GM19463 (cell line): ENCODE measurements around the gene APBA1.
A peak's percentile ranks its signal among the peaks of the same experiment; 100 is the strongest.

ENCODE experiments used
- ATAC-seq: cut with Tn5 transposase; IDR thresholded peaks from one replicate; pipeline ENCODE4 v1.9.1; 2021; ENCODE audit warnings: mild to moderate bottlenecking, moderate library complexity; ENCODE audit not compliant: unreplicated experiment

APBA1 gene

DNA sequence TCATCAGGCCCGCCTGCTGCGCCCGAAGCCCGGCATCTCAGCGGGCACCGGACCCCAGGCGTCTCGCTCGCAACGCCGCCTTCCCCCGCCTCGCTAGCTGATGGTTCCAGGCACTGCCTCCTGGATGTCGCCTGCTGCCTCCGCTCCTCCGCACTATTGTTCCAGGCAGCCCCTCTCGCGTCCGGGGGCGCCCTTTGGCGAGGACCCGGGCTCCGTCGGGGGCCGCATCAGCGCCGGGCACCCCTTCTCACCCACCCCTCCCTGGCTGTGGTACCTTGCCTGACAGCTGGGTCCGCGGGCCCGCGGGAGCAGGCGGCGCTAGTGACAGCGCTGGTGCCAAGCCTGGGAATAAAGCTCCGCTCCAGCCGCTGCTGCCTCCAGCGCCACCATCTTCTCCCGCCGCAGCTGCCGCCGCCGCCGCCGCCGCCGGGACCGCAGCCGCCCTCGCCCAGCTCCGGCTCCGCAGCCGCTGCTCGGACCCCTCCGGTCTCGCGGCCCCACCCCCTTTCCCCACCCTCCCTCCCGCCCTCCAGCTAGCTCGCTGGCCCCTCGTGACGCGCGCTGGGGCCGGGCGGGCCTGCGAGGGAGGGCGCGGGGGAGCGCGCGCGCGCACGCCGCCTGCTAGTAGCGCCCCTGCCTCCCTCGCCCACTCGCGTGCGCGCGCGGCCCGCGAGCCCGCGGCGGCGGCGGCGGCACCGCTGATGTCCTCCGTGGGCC is at the start of gene APBA1:
APBA1 (minus strand) TSS at position 493 of the 717 bp plus-strand sequence.
- peak; percentile 42 for ATAC-seq

GRCh38 chr9:69719983-69720382 is 47.8 kb upstream of the APBA1 start:
- no peak for ATAC-seq

DNA sequence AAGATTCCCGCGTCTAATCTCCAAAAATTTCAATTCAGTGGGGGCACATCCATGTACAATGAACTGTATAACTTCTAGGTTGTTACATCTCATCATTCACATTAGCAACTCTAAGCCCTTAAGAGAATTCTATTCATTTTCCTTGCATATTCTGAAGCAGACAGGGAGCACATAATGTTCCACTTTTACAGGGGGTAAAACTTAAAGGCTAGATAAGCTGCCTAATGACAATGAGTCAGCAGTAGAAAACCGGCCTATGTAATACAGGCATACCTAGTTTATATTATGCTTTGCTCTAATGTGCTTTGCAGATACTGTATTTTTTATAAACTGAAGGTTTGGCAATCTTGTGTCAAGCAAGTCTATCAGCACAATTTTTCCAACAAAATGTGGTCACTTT is 47.2 kb upstream of the APBA1 start:
- no peak for ATAC-seq

DNA sequence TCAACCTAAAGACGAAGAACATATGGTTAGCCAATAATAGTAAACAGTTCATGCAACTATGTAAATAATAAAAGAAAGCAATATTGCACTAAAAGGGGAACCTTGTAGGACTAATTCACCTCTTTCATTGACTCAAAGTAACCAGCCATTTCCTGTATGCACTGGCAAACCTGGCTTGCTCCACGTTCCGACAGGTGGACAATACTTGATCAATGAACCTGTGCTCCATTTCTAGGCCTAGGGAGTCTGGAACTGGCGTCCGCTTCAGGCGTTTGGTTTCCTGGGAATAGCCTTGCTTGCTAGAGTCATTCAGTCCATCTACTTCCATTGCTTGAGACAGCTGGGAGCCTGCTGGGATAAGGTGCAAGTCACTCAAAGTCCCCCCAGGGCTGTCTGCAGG is 46.0 kb upstream of the APBA1 start:
- no peak for ATAC-seq

DNA sequence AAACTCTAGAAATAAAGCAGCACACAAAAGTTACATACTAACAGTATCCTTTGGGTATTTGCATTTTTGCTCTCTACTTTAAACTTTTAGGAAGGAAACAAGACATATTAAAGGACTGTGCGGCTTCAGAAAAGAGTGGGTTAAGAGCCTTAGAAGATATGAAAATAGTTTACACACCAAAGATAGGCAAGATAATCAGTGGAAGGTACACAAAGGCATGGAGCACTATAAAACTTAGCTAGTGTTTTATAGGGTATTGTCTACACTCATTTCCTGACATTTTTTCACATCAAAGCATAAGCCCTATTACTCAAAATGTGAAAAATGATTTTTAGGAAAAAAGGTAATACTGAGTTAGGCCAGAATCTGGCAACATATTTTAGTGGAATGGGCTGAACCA is 43.7 kb upstream of the APBA1 start:
- ATAC-seq = no peak

GRCh38 chr9:69715096-69715495 is 42.9 kb upstream of the APBA1 start:
- ATAC-seq = no peak

- ATAC-seq = no peak
These were observed 25.3 kb upstream of the APBA1 start for GRCh38 chr9:69697475-69697874.

- no peak for ATAC-seq
These were observed 24.6 kb upstream of the APBA1 start for GRCh38 chr9:69696802-69697201.

GRCh38 chr9:69689991-69690538 is 17.9 kb upstream of the APBA1 start:
- no peak for ATAC-seq

GRCh38 chr9:69683927-69684326 is 11.8 kb upstream of the APBA1 start:
- no peak for ATAC-seq

- ATAC-seq = no peak
These were observed 6.8 kb upstream of the APBA1 start for GRCh38 chr9:69678843-69679538.

DNA sequence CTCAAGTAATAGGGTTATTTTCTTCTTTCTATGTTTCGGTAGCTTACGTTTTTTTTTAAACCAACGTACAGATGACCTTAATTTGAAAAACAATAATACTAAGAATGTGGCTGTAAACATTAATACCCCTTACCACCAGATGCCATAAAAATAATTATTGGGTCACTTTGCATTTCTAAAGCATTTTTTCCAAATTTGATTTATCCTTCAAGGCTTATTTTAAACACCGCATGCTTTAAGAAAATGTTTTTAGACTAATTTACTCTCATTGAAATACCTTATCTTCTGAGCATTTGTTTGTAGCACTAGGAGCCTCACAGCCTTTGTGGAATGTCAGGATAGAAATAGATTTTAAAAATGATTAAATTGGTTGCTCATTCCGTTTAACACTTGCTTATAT is 5.8 kb upstream of the APBA1 start:
- no peak for ATAC-seq

DNA sequence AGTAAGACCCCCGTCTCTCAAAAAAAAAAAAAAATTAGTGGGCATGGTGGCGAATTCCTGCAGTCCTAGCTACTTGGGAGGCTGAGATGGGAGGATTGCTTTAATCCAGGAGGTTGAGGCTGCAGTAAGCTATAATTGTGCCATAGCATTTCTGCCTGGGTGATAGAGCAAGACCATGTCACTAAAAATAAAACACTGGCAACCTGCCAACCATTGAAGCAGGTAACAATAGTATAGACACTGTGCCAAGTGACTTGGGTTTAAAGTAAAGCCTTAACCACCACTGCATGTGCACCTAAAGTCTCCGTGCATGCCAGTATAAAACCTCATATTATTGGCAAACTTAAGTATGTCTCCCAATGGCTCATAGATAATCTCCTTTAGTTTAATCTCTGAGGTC is 3.4 kb upstream of the APBA1 start:
- ATAC-seq = no peak

DNA sequence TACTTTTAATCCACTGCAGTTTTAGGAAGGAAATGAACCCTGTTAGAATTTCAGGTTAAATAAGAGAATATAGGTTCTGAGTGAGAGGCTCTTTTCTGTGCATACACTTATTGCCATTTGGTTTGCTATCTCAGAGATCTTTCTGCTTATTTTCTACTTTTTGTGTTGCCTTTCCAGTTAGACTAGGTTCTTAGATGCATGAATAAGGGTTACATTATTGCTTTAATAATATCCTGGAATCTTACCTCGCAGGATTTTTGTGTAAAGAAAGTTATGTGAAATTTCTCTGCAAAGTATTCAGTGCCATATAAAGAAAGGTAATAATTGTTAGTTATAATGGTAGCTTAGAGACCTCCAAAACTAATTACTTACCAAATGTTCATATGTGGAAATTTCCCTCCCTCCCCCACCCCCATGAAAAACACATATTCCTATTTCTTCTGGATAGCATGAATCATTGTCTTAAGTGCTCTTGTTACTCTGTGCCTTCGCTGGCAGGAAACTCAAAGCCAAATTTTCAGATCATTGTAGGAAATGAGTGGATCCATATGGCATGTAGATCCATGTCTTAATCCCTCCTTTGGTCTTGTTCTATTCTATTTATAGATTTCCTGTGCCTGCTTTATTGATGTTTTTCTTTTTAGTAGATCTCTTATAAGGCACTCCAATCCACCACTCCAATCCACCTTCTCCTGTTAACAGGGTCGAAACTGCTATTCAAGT is 2.7 kb upstream of the APBA1 start:
- ATAC-seq = no peak

DNA sequence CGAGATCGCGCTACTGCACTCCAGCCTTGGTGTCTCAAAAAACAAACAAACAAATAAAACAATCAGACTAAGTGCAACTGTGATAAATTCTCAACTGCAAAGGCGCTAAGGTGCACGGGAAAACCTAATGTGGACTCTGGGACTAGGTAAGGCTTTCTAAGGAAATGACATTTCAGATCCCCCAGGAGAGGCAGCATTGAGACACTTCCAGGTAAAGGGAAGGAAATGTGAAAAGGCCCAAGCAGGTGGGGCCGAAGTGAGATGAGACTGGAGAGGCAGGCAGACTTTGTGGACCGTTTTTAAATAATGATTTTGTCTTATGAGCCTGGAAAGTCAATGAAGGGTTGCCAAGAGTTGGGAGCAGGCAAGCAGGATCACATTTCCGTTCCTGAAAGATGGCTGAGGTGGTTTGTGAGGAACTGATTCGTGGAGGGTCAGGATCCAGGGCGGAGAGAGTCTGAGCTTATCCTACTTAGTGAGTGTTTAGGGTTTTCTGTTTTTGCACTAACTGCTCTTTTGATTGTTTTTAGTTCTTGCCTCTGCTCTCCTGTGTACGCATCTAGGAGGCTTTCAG is 2.0 kb upstream of the APBA1 start:
- no peak for ATAC-seq

GRCh38 chr9:69673311-69673640 is 1.1 kb upstream of the APBA1 start:
- no peak for ATAC-seq

DNA sequence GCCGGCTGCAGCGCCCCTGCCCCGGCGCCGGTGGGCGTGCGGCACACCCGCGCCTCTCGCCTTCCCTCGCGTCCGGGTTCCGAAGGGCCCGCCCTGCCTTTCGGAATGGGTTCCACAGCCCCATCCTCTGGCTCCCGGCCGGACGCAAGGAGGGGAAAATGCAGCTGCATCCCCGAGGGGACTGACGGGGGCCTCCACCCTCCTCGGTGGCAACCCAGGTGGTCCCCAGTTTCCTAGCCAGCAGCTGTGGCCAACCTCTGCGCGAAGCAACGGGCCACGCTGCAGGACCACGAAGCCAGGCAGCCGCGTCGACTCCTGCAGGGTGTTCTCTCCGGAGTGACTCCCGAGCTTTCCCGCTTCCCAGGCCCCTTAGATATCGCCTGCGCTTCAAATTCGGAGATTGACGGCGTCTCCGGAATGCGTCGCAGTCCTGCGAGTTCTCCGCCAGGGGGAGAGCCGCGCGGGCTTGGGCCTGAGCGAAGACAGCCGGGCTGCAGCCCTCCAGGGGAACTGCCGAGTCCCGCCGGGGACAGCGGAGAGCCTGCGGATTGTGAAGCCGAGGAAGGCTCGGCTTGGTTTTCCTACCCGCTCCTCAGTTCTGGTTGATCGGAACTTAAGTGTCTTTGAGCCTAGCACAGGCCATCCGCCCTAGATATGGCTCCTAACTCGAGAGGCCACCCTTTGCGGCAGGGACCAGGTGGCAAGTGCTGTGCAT is 582 bp upstream of the APBA1 start:
- peak; percentile 90 for ATAC-seq

DNA sequence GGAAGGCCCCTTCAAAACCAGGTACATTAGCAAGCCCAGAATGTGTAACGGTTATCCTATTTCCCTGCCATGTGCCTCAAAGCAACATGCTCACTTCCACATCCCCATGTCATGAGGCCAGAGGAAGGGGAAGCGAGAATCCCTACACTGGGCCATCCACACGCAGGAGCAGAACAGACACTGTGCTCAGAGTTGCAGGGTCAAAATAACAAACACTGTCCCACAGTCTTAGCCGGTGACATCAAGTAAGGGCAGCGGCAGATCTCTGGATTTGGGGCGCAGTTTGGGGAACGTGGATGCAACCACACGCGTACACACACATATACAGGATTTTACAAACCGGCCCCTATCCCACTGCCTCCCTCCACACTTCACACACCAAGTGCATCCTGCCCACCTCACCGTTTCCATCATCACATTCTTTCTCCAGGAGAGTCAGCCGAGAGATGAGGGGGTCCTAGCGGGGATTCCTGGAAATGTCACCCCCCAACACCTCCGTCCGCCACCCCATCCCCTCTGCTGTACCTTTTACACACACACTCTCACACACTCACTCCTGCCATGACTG is 776 bp downstream of the APBA1 start:
- ATAC-seq = no peak

GRCh38 chr9:69667306-69667705 is 4.9 kb downstream of the APBA1 start:
- ATAC-seq = no peak

DNA sequence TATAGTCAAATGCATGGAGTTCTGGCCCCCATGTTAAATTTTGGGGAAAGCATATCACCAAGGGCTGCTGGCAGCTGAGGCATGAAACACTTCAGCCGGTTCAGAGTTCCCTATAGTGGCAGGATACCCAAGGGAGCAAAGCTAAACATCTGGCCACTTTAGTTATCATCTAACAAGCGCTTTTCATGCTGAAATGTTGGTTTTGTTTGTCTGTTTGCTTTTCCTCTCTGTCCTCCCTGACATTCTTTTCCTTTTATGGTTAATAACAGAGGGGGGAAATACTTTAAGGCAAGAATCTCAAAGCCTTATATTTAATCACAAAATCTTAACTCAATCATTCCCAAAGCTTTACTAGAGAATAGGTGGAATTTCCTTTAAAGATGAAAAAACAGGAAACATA is 11.9 kb downstream of the APBA1 start:
- ATAC-seq = no peak
